Measurements from ENCODE around the gene DTL.

DNA sequence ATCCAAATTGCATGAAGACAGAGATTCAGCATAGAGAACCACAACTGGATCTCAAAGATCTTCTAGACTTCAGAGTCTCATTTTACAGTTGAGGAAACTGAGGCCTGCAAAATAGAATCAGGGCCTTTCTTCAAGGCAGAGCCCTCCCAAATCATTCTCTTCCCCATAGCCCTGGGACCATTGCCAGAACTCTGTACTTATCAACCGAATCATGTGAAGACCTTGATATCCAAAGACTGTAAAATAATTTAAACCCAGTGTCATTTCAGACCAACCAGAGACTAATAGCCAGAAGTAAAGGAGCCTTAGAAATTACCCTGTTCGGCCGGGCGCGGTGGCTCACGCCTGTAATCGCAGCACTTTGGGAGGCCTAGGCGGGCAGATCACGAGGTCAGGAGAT, 90.1 kb downstream of the DTL start:
- TF ChIP-seq, protein P1, sequence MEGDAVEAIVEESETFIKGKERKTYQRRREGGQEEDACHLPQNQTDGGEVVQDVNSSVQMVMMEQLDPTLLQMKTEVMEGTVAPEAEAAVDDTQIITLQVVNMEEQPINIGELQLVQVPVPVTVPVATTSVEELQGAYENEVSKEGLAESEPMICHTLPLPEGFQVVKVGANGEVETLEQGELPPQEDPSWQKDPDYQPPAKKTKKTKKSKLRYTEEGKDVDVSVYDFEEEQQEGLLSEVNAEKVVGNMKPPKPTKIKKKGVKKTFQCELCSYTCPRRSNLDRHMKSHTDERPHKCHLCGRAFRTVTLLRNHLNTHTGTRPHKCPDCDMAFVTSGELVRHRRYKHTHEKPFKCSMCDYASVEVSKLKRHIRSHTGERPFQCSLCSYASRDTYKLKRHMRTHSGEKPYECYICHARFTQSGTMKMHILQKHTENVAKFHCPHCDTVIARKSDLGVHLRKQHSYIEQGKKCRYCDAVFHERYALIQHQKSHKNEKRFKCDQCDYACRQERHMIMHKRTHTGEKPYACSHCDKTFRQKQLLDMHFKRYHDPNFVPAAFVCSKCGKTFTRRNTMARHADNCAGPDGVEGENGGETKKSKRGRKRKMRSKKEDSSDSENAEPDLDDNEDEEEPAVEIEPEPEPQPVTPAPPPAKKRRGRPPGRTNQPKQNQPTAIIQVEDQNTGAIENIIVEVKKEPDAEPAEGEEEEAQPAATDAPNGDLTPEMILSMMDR (IDR thresholded peaks at IDR 0.05), result no peak
- no peak for TF ChIP-seq POLR2A (IDR thresholded peaks at IDR 0.05)
